Measurements from ENCODE around the gene FMNL2. TPM values are rescaled to one million over a fixed set of nuclear protein-coding genes. Genes with fewer than 3 reads are reported as not detected.

FMNL2 gene
- total RNA-seq, 1 donor from 2014 or later = 12.0 TPM

GRCh38 chr2:152367547-152368390 lies 32.8 kb downstream of the FMNL2 start:
- Histone ChIP-seq H3K4me3 (no peak overlapping the region), H3K4me1 (peaks cover 0 to 3% of the 10 kb centered on the region in 2 donors), H3K9me3 (no peaks in the 10 kb centered on the region), H3K36me3 (no peaks in the 10 kb centered on the region), H3K27me3 (no peaks in the 10 kb centered on the region), H3K27ac (no peak overlapping the region)
- intact Hi-C loops (cut with DNase I) = no loop called here
- DNase-seq (ENCODE audit: low spot score in 2 of 2) = no peak
- no peak for TF ChIP-seq CTCF (IDR thresholded peaks at IDR 0.05)

- intact Hi-C loops (cut with DNase I) = no loop called here
- no peak for DNase-seq (ENCODE audit: low spot score in 2 of 2)
- no peak overlapping the region for H3K27ac ChIP-seq
- no peak for TF ChIP-seq CTCF (IDR thresholded peaks at IDR 0.05)
- H3K27me3 ChIP-seq = no peaks in the 10 kb centered on the region
- H3K36me3 ChIP-seq = no peaks in the 10 kb centered on the region
- H3K4me3 ChIP-seq = no peak overlapping the region
- peaks cover 0 to 3% of the 10 kb centered on the region in 2 donors for H3K4me1 ChIP-seq
- no peaks in the 10 kb centered on the region for H3K9me3 ChIP-seq
Measured at GRCh38 chr2:152369176-152369860, 34.3 kb downstream of the FMNL2 start.

DNA sequence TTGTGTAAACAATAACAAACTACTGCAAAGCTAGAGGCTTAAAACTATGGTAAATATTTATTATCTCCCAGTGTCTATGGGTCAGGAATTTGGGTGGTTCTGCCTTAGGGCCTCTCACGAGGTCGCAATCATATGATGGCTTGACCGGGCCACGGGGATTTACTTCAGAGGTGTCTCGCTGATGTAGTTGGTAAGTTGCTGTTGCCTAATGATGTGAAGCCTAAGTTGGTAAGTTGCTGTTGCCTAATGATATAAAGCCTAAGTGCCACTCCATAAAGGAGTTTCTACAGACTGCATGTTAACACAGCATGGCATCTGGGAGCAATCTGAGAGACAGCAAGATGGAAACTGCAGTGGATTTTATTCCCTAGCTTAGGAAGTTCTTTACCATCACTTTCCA lies 35.8 kb downstream of the FMNL2 start:
- Histone ChIP-seq H3K27me3 (no peaks in the 10 kb centered on the region), H3K4me1 (peaks cover 0 to 3% of the 10 kb centered on the region in 2 donors), H3K27ac (no peak overlapping the region), H3K9me3 (no peaks in the 10 kb centered on the region), H3K4me3 (no peak overlapping the region), H3K36me3 (no peaks in the 10 kb centered on the region)
- no peak for DNase-seq (ENCODE audit: low spot score in 2 of 2)
- intact Hi-C loops (cut with DNase I) = no loop called here
- TF ChIP-seq CTCF (IDR thresholded peaks at IDR 0.05) = no peak

DNA sequence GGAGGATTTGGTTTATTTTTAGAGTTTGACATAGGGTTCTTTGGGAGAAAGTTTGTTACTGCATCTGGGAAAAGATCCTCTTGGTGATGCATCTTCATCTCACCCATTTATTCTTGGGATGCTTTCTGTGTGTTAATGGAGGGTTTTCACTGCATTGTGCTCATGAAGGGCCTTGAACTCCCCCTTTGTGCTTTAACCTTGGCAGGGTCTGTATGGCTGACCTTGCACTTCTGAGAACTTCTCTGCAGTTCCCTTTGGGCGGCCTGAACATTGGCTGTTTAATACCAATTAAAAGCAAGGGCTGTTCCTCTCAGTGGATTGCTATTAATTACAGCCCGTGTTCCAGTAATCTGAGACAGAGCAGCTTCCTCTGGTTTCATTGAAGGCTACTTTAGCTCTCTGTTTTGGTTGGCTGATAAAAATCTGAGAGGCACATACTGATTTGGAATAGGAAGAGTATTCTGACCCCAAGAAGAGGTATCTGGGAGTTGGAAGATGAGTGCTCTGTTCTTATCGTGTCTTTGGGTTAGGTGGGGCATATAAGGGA lies 37.5 kb downstream of the FMNL2 start:
- Histone ChIP-seq H3K27ac (no peak overlapping the region), H3K4me1 (peaks cover 0 to 3% of the 10 kb centered on the region in 2 donors), H3K9me3 (no peaks in the 10 kb centered on the region), H3K27me3 (no peaks in the 10 kb centered on the region), H3K4me3 (no peak overlapping the region), H3K36me3 (no peaks in the 10 kb centered on the region)
- intact Hi-C loops (cut with DNase I) = no loop called here
- TF ChIP-seq CTCF (IDR thresholded peaks at IDR 0.05) = no peak
- DNase-seq (ENCODE audit: low spot score in 2 of 2) = no peak

GRCh38 chr2:152375174-152375573 lies 40.2 kb downstream of the FMNL2 start:
- Histone ChIP-seq H3K27me3 (no peaks in the 10 kb centered on the region), H3K4me3 (no peak overlapping the region), H3K36me3 (no peaks in the 10 kb centered on the region), H3K9me3 (no peaks in the 10 kb centered on the region), H3K27ac (no peak overlapping the region), H3K4me1 (peaks cover 0 to 4% of the 10 kb centered on the region in 2 donors)
- no peak for DNase-seq (ENCODE audit: low spot score in 2 of 2)
- no peak for TF ChIP-seq CTCF (IDR thresholded peaks at IDR 0.05)
- intact Hi-C loops (cut with DNase I) = no loop called here
